ENCODE data around the gene KAZN.

GRCh38 chr1:14827870-14828269 is 229.4 kb downstream of the KAZN start:
- TF ChIP-seq POLR2A (IDR thresholded peaks at IDR 0.05) (no peak), CTCF (IDR thresholded peaks at IDR 0.05) (no peak)
